Left lung (tissue), 10 donors: ENCODE results near the gene TRPM2. TPM values are rescaled to one million over a fixed set of nuclear protein-coding genes. Genes with fewer than 3 reads are reported as not detected.

ENCODE experiments used
- ATAC-seq: fragments of 200-7000 bp; cut with Tn5 transposase; one replicate; pipeline ENCODE4 v1.9.1; 2020; ENCODE audit warnings: moderate library complexity
- DNase-seq, 4 donors: peaks; one replicate each; pipeline ENCODE4 v3.0.0-alpha.2; 2013 to 2020
- H3K27ac ChIP-seq, 2 donors: fragments of 200-600 bp; sonication (generic) in 1 of 2; one replicate each; pipeline versions ENCODE4 v1.5.0 to v1.8.0; 2020 to 2021
- H3K27me3 ChIP-seq, 2 donors: fragments of 200-600 bp; sonication (generic) in 1 of 2; one replicate each; pipeline versions ENCODE4 v1.5.0 to v1.8.0; 2020 to 2021
- H3K36me3 ChIP-seq, 2 donors: fragments of 200-600 bp; sonication (generic) in 1 of 2; one replicate each; pipeline versions ENCODE4 v1.5.0 to v1.8.0; 2020 to 2021
- H3K4me1 ChIP-seq, 2 donors: fragments of 200-600 bp; one replicate each; pipeline ENCODE4 v1.8.0; 2021
- H3K4me3 ChIP-seq, 2 donors: fragments of 200-600 bp; sonication (generic) in 1 of 2; one replicate each; pipeline versions ENCODE4 v1.5.0 to v1.8.0; 2020 to 2021; ENCODE audit warnings: mild to moderate bottlenecking in 1 of 2
- H3K9me3 ChIP-seq, 2 donors: fragments of 200-600 bp; sonication (generic) in 1 of 2; one replicate each; pipeline versions ENCODE4 v1.5.0 to v1.8.0; 2020 to 2021
- CTCF ChIP-seq, 2 donors: fragments of 200-600 bp; sonication (generic) in 1 of 2; IDR thresholded peaks; one replicate each; pipeline versions ENCODE4 v1.5.0 to v1.8.0; 2021; ENCODE audit warnings: antibody characterized with exemption in 2 of 2
- intact Hi-C, 2 donors: fragments of 100-400 bp; cut with DNase I; formaldehyde crosslinking; loops; one replicate each; pipeline versions ENCODE4 v1.11.2 to v1.14.2; 2022
- polyA plus RNA-seq, 6 donors: library from polyadenylated mRNA; unstranded; fragments of 120-200 nt; gene quantifications; one replicate each; pipeline ENCODE4 v1.2.1, GENCODE V29; 2013; ENCODE audit not compliant: insufficient read length in 6 of 6
- total RNA-seq, 2 donors: library from RNA; stranded (reverse); fragmentation: NEBNext Ultra II Directional; extraction: Animal tissue kit (Norgen Biotek cat#: 25700); gene quantifications; one replicate each; pipeline ENCODE4 v1.2.1, GENCODE V29; 2021
- donor health status: DM: no; HTN: yes; CAD: no.
- donor health status: DM: no; HTN: no; CAD: no.

TRPM2 gene
- total and polyA plus RNA-seq, 8 donors: 1.2 to 25.6 (median 1.6) TPM

DNA sequence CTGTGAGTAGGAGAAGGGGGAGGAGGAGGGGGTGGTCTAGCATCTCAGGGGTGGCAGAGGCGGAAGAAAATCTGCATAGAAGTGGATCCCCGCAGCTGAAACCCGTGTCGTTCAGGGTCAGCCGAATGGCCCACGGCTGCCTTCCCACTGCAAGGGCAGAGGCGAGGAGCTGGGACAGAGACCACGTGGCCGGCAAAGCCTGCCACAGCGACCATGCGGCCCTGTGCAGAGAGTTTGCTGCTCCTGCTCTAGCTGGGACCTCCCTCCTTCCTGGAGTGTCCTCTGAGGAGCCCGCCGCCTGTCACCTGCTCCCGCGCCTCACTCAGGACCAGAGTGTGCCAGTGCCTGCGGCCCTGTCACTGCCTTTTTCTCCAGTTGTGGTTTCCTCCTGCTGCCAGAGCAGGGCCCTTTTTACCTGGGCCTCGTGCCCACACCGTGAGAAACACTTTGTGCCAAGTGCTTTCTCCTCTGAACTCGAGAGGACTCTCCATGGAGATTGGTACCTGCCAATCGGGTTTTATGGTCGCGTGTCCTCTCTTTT lies 5.4 kb upstream of the TRPM2 start:
- TF ChIP-seq CTCF (IDR thresholded peaks at IDR 0.05): no peak

DNA sequence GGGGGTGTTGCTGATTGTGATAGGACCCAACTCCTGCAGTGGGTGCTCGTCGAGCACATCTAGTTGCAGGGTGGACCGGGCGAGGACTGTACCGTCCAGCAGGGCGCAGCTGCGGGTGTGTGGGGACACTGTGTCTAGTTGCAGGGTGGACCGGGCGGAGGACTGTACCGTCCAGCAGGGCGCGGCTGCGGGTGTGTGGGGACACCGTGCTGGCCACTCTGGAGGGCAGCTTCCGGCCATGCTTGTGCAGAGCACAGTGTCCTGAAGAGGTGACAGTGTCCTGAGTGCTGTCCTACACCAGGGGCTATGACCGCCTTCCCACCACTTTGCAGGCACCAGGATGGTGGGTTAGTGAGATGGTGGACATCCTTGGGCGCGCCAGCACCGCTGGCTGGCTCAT lies 4.6 kb upstream of the TRPM2 start:
- peaks cover 7 to 44% of the 10 kb centered on the region in 2 donors for H3K4me1 ChIP-seq
- ATAC-seq: no peak
- H3K27ac ChIP-seq: no peak overlapping the region
- intact Hi-C loops: no loop called here
- H3K36me3 ChIP-seq: no peaks in the 10 kb centered on the region
- no peaks in the 10 kb centered on the region for H3K9me3 ChIP-seq
- H3K27me3 ChIP-seq: peaks cover 26 to 76% of the 10 kb centered on the region in 2 donors
- no peak overlapping the region for H3K4me3 ChIP-seq
- TF ChIP-seq CTCF (IDR thresholded peaks at IDR 0.05): no peak
- peak in 1 of 4 donors; percentile 78 for DNase-seq

More for the DNA sequence above, 5.4 kb upstream of the TRPM2 start:
- no peak overlapping the region for H3K4me3 ChIP-seq
- peaks cover 26 to 73% of the 10 kb centered on the region in 2 donors for H3K27me3 ChIP-seq
- H3K9me3 ChIP-seq: no peaks in the 10 kb centered on the region
- peaks cover 4 to 37% of the 10 kb centered on the region in 2 donors for H3K4me1 ChIP-seq
- intact Hi-C loops: no loop called here
- DNase-seq: peak in 3 of 4 donors; percentile 54 to 80 (median 74)
- ATAC-seq: peak; percentile 83
- no peaks in the 10 kb centered on the region for H3K36me3 ChIP-seq
- peak overlapping the region in 1 of 2 donors; percentile 23 for H3K27ac ChIP-seq

GRCh38 chr21:44349416-44349846 lies 4.0 kb upstream of the TRPM2 start:
- ATAC-seq (no peak), DNase-seq (peak in 1 of 4 donors; percentile 47)
- TF ChIP-seq CTCF (IDR thresholded peaks at IDR 0.05): no peak
- intact Hi-C loops: no loop called here
- Histone ChIP-seq H3K27me3 (peaks cover 26 to 76% of the 10 kb centered on the region in 2 donors), H3K27ac (no peak overlapping the region), H3K4me1 (peaks cover 7 to 44% of the 10 kb centered on the region in 2 donors), H3K36me3 (no peaks in the 10 kb centered on the region), H3K9me3 (no peaks in the 10 kb centered on the region), H3K4me3 (no peak overlapping the region)

GRCh38 chr21:44349847-44350772 lies 3.3 kb upstream of the TRPM2 start:
- H3K4me1 ChIP-seq: peaks cover 7 to 50% of the 10 kb centered on the region in 2 donors
- peak in 1 of 4 donors; percentile 84 for DNase-seq
- no peak for TF ChIP-seq CTCF (IDR thresholded peaks at IDR 0.05)
- peaks cover 26 to 70% of the 10 kb centered on the region in 2 donors for H3K27me3 ChIP-seq
- no peaks in the 10 kb centered on the region for H3K36me3 ChIP-seq
- no peaks in the 10 kb centered on the region for H3K9me3 ChIP-seq
- intact Hi-C loops: no loop called here
- no peak overlapping the region for H3K4me3 ChIP-seq
- no peak for ATAC-seq
- no peak overlapping the region for H3K27ac ChIP-seq
